NCI-H82 (cell line): ENCODE results near the gene NBPF20.
"Not testable (repeated sequence)": the region's sequence is repeated elsewhere in the genome, so short reads cannot be mapped to it uniquely, and the experiment has no call there.

Experiments
- DNase-seq: peaks from one replicate; lab custom pipeline; 2025; lab: John Stamatoyannopoulos, UW

The NBPF20 gene

GRCh38 chr1:145429329-145429728, 3.9 kb upstream of the NBPF20 start:
- not testable (repeated sequence) for DNase-seq

- peak; percentile 33 for DNase-seq
These were observed 579 bp downstream of the NBPF20 start for GRCh38 chr1:145424612-145425435.

- DNase-seq = not testable (repeated sequence)
These were observed 10.3 kb downstream of the NBPF20 start for GRCh38 chr1:145415149-145415548.

GRCh38 chr1:145407266-145407665, 18.1 kb downstream of the NBPF20 start:
- not testable (repeated sequence) for DNase-seq

DNA sequence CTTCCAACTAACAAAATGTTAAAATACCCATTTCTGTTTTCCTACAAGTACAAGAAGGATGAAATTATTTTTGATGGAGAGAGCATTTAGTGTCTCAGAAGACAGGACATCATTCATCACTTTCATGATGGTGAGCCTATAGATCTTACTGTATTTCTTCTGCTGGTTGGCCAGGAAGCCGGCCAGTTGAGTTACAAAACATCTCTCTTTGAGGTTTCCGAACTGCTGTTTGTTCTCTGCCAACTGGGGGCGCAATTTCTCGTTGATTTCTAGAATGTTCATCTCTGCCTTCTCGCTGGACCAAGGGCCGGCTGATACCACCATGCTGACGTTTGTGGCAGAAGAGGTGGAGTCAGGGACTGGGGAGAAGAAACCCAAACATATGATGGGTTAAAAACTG, 20.5 kb downstream of the NBPF20 start:
- not testable (repeated sequence) for DNase-seq

DNA sequence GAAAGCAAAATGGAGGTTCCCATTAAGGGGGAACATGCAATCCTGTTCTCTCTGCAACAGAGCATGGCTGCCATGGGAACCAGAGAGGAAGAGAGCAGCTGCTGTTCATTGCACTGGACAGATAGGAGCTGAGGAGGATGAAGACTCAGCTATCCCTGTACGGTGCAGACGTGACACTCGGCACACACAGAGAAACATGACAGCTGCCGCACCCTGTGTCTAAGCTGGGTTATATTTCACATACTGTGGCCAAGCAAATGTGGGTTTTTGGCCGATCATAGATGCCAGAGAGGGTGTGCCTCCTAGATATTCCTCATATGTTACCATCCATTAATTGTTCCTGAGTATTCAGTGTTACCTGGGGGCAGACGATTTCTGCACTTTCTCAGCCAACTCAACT, 24.7 kb downstream of the NBPF20 start:
- DNase-seq = not testable (repeated sequence)
